HG02588 (cell line): ENCODE data around the gene PRRG2.
A peak's percentile ranks its signal among the peaks of the same experiment; 100 is the strongest.

Source experiments
- ATAC-seq: cut with Tn5 transposase; IDR thresholded peaks from one replicate; pipeline ENCODE4 v1.9.1; 2021; ENCODE audit warnings: mild to moderate bottlenecking, moderate library complexity; ENCODE audit not compliant: unreplicated experiment

The PRRG2 gene

GRCh38 chr19:49636233-49636932 is 55.3 kb downstream of the PRRG2 start:
- ATAC-seq: no peak

- ATAC-seq: no peak
These were observed 57.0 kb downstream of the PRRG2 start for GRCh38 chr19:49637821-49638738.

- no peak for ATAC-seq
These were observed 58.4 kb downstream of the PRRG2 start for GRCh38 chr19:49639401-49640112.

- ATAC-seq: peak; percentile 50
These were observed 59.2 kb downstream of the PRRG2 start, which contains the start of gene RRAS for GRCh38 chr19:49640113-49640898. Gene RRAS, minus strand, starts transcription at chr19:49640143. Its CDS starts 45 bp downstream, at chr19:49640098.
